HL-60 (cell line): ENCODE results near the gene ANK3.

Source experiments
- DNase-seq, 2 experiments: peaks; one replicate each; pipeline ENCODE4 v3.0.0-alpha.2; 2010 to 2020; ENCODE audit warnings: low read depth in 1 of 2, low spot score in 1 of 2
- H3K27ac ChIP-seq: fragments of 250-450 bp; sonication (Bioruptor Pico); replicated peaks from 2 replicates; pipeline ENCODE4 v1.5.1; 2020; ENCODE audit warnings: mild to moderate bottlenecking, moderate library complexity
- H3K27me3 ChIP-seq: fragments of 250-450 bp; sonication (Bioruptor Pico); 2 replicates; pipeline ENCODE4 v1.5.1; 2021; ENCODE audit warnings: mild to moderate bottlenecking, moderate library complexity; ENCODE audit not compliant: insufficient read depth, poor library complexity, severe bottlenecking
- H3K4me3 ChIP-seq: replicated peaks from 2 replicates; pipeline ENCODE4 v1.5.1; 2011; ENCODE audit warnings: mild to moderate bottlenecking, control low read depth, low read length; ENCODE audit not compliant: insufficient read depth
- GABPA ChIP-seq: IDR thresholded peaks from 2 replicates; pipeline ENCODE4 v1.6.1; 2012; ENCODE audit warnings: low read depth
- POLR2AphosphoS5 ChIP-seq: IDR thresholded peaks from 2 replicates; pipeline ENCODE4 v1.6.1; 2012; ENCODE audit warnings: low read depth
- REST ChIP-seq: IDR thresholded peaks from 2 replicates; pipeline ENCODE4 v1.6.1; 2012; ENCODE audit warnings: low read depth; ENCODE audit not compliant: insufficient replicate concordance
- SPI1 ChIP-seq: IDR thresholded peaks from 2 replicates; pipeline ENCODE4 v1.6.1; 2012; ENCODE audit warnings: low read depth, mild to moderate bottlenecking, borderline replicate concordance
- TF ChIP-seq, protein P1 (sequence below): IDR thresholded peaks from one replicate; pipeline ENCODE4 v1.5.1; 2011; ENCODE audit warnings: low read length, control low read depth, inconsistent platforms; ENCODE audit not compliant: insufficient read depth

Gene ANK3

GRCh38 chr10:60288256-60288655 lies 101.4 kb downstream of the ANK3 start:
- Histone ChIP-seq H3K27ac (no peak overlapping the region), H3K27me3 (peaks cover 2% of the 10 kb centered on the region), H3K4me3 (no peak overlapping the region)
- no peak for DNase-seq
- TF ChIP-seq, protein P1, sequence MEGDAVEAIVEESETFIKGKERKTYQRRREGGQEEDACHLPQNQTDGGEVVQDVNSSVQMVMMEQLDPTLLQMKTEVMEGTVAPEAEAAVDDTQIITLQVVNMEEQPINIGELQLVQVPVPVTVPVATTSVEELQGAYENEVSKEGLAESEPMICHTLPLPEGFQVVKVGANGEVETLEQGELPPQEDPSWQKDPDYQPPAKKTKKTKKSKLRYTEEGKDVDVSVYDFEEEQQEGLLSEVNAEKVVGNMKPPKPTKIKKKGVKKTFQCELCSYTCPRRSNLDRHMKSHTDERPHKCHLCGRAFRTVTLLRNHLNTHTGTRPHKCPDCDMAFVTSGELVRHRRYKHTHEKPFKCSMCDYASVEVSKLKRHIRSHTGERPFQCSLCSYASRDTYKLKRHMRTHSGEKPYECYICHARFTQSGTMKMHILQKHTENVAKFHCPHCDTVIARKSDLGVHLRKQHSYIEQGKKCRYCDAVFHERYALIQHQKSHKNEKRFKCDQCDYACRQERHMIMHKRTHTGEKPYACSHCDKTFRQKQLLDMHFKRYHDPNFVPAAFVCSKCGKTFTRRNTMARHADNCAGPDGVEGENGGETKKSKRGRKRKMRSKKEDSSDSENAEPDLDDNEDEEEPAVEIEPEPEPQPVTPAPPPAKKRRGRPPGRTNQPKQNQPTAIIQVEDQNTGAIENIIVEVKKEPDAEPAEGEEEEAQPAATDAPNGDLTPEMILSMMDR: no peak
- TF ChIP-seq POLR2AphosphoS5 (no peak), REST (no peak), SPI1 (no peak), GABPA (no peak)

DNA sequence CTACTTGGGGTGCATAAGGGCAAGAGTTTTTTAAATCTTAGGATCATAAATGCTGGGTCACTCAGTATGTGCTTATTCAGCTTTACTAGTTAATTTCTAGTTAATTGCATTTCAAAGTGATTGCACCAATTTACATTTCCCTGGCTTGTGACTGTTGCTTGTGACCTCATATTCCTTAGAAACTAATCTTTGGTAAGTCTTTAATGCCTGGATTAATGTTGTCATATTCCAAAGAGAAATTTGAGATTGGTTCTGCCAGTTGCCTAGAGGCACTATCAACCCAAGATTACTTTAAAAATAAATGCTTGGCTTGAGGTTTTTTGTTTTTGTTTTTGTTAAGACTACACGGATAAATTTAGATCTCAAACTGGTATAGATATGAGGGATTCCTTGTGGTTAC lies 103.1 kb downstream of the ANK3 start:
- TF ChIP-seq REST (no peak), SPI1 (no peak), POLR2AphosphoS5 (no peak), GABPA (no peak)
- TF ChIP-seq, protein P1: no peak
- H3K27me3 ChIP-seq: peaks cover 2% of the 10 kb centered on the region
- no peak overlapping the region for H3K4me3 ChIP-seq
- DNase-seq: no peak
- H3K27ac ChIP-seq: no peak overlapping the region

GRCh38 chr10:60283397-60283796 lies 106.3 kb downstream of the ANK3 start:
- Histone ChIP-seq H3K4me3 (no peak overlapping the region), H3K27me3 (peaks cover 2% of the 10 kb centered on the region), H3K27ac (no peak overlapping the region)
- DNase-seq: no peak
- no peak for TF ChIP-seq POLR2AphosphoS5
- no peak for TF ChIP-seq REST
- no peak for TF ChIP-seq GABPA
- no peak for TF ChIP-seq SPI1
- TF ChIP-seq, protein P1: no peak
